HG03280 (cell line): ENCODE measurements around the gene HTRA2.

Source experiments
- ATAC-seq: cut with Tn5 transposase; IDR thresholded peaks from one replicate; pipeline ENCODE4 v1.9.1; 2021; ENCODE audit warnings: mild to moderate bottlenecking, moderate library complexity; ENCODE audit not compliant: unreplicated experiment

Gene HTRA2

GRCh38 chr2:74515271-74515980, 14.3 kb upstream of the HTRA2 start:
- peak; percentile 19 for ATAC-seq

GRCh38 chr2:74515981-74516633, 13.6 kb upstream of the HTRA2 start:
- ATAC-seq: peak; percentile 75

- no peak for ATAC-seq
Measured at GRCh38 chr2:74516650-74517049, 13.1 kb upstream of the HTRA2 start.

GRCh38 chr2:74522516-74522915, 7.2 kb upstream of the HTRA2 start:
- ATAC-seq: no peak

- no peak for ATAC-seq
Measured at GRCh38 chr2:74524005-74524404, 5.7 kb upstream of the HTRA2 start.

- ATAC-seq: no peak
Measured at GRCh38 chr2:74524955-74525716, 4.6 kb upstream of the HTRA2 start.

- no peak for ATAC-seq
Measured at GRCh38 chr2:74525717-74526648, 3.8 kb upstream of the HTRA2 start, which contains the start of gene DQX1. Gene DQX1, minus strand, starts transcription at chr2:74526231. Its CDS starts 502 bp downstream, at chr2:74525729.

- ATAC-seq: no peak
Measured at GRCh38 chr2:74526649-74527230, 3.0 kb upstream of the HTRA2 start.

- ATAC-seq: no peak
Measured at GRCh38 chr2:74527741-74528140, 2.0 kb upstream of the HTRA2 start.

GRCh38 chr2:74528600-74529356, 955 bp upstream of the HTRA2 start:
- peak; percentile 3 for ATAC-seq

GRCh38 chr2:74530239-74531187, 780 bp downstream of the HTRA2 start:
- ATAC-seq: peak; percentile 27

- ATAC-seq: no peak
Measured at GRCh38 chr2:74531666-74532065, 1.9 kb downstream of the HTRA2 start.

GRCh38 chr2:74532222-74532621, 2.5 kb downstream of the HTRA2 start:
- ATAC-seq: no peak

- no peak for ATAC-seq
Measured at GRCh38 chr2:74533464-74533863, 3.7 kb downstream of the HTRA2 start.

GRCh38 chr2:74534411-74534810, 4.7 kb downstream of the HTRA2 start:
- no peak for ATAC-seq

- no peak for ATAC-seq
Measured at GRCh38 chr2:74535440-74535965, 5.8 kb downstream of the HTRA2 start.

- ATAC-seq: no peak
Measured at GRCh38 chr2:74536166-74536950, 6.6 kb downstream of the HTRA2 start.
